Gastrocnemius medialis (tissue), 4 donors: Measurements from ENCODE around the gene MEGF9.

Experiments
- CTCF ChIP-seq, 5 experiments: fragments of 450-650 bp in 3 of 5; fragments of 200-600 bp in 2 of 5; sonication (generic) in 2 of 5; IDR thresholded peaks in 4 of 5; conservative IDR thresholded peaks in 1 of 5; 1 replicate in 4 of 5; 2 replicates in 1 of 5; pipeline ENCODE4 v1.5.1; 2016 to 2019; ENCODE audit warnings: antibody characterized with exemption in 5 of 5, mild to moderate bottlenecking in 3 of 5, moderate library complexity in 3 of 5
- POLR2A ChIP-seq, 2 donors: fragments of 450-650 bp; IDR thresholded peaks; one replicate each; pipeline ENCODE4 v1.6.1; 2017; ENCODE audit warnings: antibody characterized with exemption in 2 of 2, mild to moderate bottlenecking in 2 of 2, moderate library complexity in 2 of 2

GRCh38 chr9:120567874-120568273, 146.4 kb downstream of the MEGF9 start:
- TF ChIP-seq CTCF (IDR thresholded peaks at IDR 0.05 in 4 of 5, conservative IDR thresholded peaks at IDR 0.05 in 1 of 5), result no peak
- no peak for TF ChIP-seq POLR2A (IDR thresholded peaks at IDR 0.05)
